Measurements from ENCODE around the gene ZNF557.

ZNF557 gene

GRCh38 chr19:7124782-7125181 lies 55.3 kb downstream of the ZNF557 start:
- H3K27ac ChIP-seq (ENCODE audit: extremely low read depth, low read depth, low read length) = no peak overlapping the region
- H3K4me1 ChIP-seq (ENCODE audit: control insufficient read depth, insufficient read depth, low read length) = no peaks in the 10 kb centered on the region
- peaks cover 4 to 70% of the 10 kb centered on the region in 2 experiments; a peak in 2 of 3 replicates for H3K36me3 ChIP-seq (ENCODE audit: control insufficient read depth in 2 of 2, insufficient read depth in 1 of 2, low read length in 2 of 2)
- ChIA-PET POLR2A (interaction anchor here (0.5 kb wide), 1 partner anchor 1091 kb away, joined by 3 read pairs; no protein-coding TSS in a partner anchor), CTCF (no interaction called here)
- no peaks in the 10 kb centered on the region for H3K9me3 ChIP-seq (ENCODE audit: control insufficient read depth, insufficient read depth, low read depth, low read length)
- no peak overlapping the region for H3K4me3 ChIP-seq (ENCODE audit: low read depth, low read length)
- no peak for TF ChIP-seq MEIS1 (CRISPR knock-in tag; IDR thresholded peaks at IDR 0.05; ENCODE audit: borderline replicate concordance)
- TF ChIP-seq ZNF624 (tag by site-specific recombination; IDR thresholded peaks at IDR 0.05) = no peak
- TF ChIP-seq ZNF223 (tag by site-specific recombination; IDR thresholded peaks at IDR 0.05) = no peak
- no peak for TF ChIP-seq ZNF449 (tag by site-specific recombination; IDR thresholded peaks at IDR 0.05)
- TF ChIP-seq ZBTB44 (tag by site-specific recombination; IDR thresholded peaks at IDR 0.05) = no peak
- TF ChIP-seq ZSCAN30 (tag by site-specific recombination; IDR thresholded peaks at IDR 0.05) = no peak
- no peak for TF ChIP-seq GLI4 (tag by site-specific recombination; IDR thresholded peaks at IDR 0.05)
- no peak for TF ChIP-seq ZNF623 (tag by site-specific recombination; IDR thresholded peaks at IDR 0.05)
- no peak for TF ChIP-seq SP2 (tag by site-specific recombination; IDR thresholded peaks at IDR 0.05)

- Histone ChIP-seq H3K27ac (ENCODE audit: extremely low read depth, low read depth, low read length) (no peak overlapping the region), H3K4me3 (ENCODE audit: low read depth, low read length) (no peak overlapping the region), H3K36me3 (ENCODE audit: control insufficient read depth in 2 of 2, insufficient read depth in 1 of 2, low read length in 2 of 2) (peaks cover 4 to 70% of the 10 kb centered on the region in 2 experiments; a peak in 2 of 3 replicates), H3K4me1 (ENCODE audit: control insufficient read depth, insufficient read depth, low read length) (no peaks in the 10 kb centered on the region), H3K9me3 (ENCODE audit: control insufficient read depth, insufficient read depth, low read depth, low read length) (no peaks in the 10 kb centered on the region)
- ChIA-PET POLR2A (no interaction called here), CTCF (interaction anchor here (0.6 kb wide), 1 partner anchor 16 kb away, joined by 3 read pairs; no protein-coding TSS in a partner anchor)
- TF ChIP-seq ZNF354C (tag by site-specific recombination; IDR thresholded peaks at IDR 0.05; ENCODE audit: borderline replicate concordance, low read depth) = no peak
- TF ChIP-seq ZNF701 (tag by site-specific recombination; IDR thresholded peaks at IDR 0.05) = no peak
- no peak for TF ChIP-seq ZXDB (tag by site-specific recombination; IDR thresholded peaks at IDR 0.05)
- no peak for TF ChIP-seq SETDB1 (IDR thresholded peaks at IDR 0.05; ENCODE audit: insufficient read length, low read length)
- TF ChIP-seq ZFP41 (tag by site-specific recombination; IDR thresholded peaks at IDR 0.05; ENCODE audit: borderline replicate concordance) = no peak
- no peak for TF ChIP-seq RBAK (tag by site-specific recombination; IDR thresholded peaks at IDR 0.05)
- no peak for TF ChIP-seq ZBTB49 (tag by site-specific recombination; IDR thresholded peaks at IDR 0.05; ENCODE audit: low read depth)
- no peak for TF ChIP-seq ZNF513 (tag by site-specific recombination; IDR thresholded peaks at IDR 0.05)
- TF ChIP-seq ZNF311 (tag by site-specific recombination; IDR thresholded peaks at IDR 0.05; ENCODE audit: borderline replicate concordance) = no peak
- TF ChIP-seq ZBTB11 (tag by site-specific recombination; conservative IDR thresholded peaks at IDR 0.05; ENCODE audit: low read depth) = no peak
- TF ChIP-seq ZNF248 (tag by site-specific recombination; IDR thresholded peaks at IDR 0.05) = no peak
- TF ChIP-seq ZNF660 (tag by site-specific recombination; IDR thresholded peaks at IDR 0.05) = no peak
- TF ChIP-seq YY2 (tag by site-specific recombination; IDR thresholded peaks at IDR 0.05) = no peak
- no peak for TF ChIP-seq KLF9 (tag by site-specific recombination; IDR thresholded peaks at IDR 0.05; ENCODE audit: low read depth)
- TF ChIP-seq ZFP3 (tag by site-specific recombination; IDR thresholded peaks at IDR 0.05; ENCODE audit: low read depth) = no peak
- TF ChIP-seq ZNF114 (tag by site-specific recombination; IDR thresholded peaks at IDR 0.05) = no peak
- TF ChIP-seq ZNF792 (tag by site-specific recombination; IDR thresholded peaks at IDR 0.05) = no peak
- TF ChIP-seq HOXC10 (CRISPR knock-in tag; IDR thresholded peaks at IDR 0.05) = no peak
Observed at GRCh38 chr19:7125221-7125620, 55.7 kb downstream of the ZNF557 start.

All from HEK293 (cell line).